Raji (cell line): ENCODE data around the gene ATOH7.

Experiments
- POLR2A ChIP-seq: IDR thresholded peaks from 2 replicates; pipeline ENCODE4 v1.6.1; 2011; ENCODE audit warnings: low read depth, low read length, control low read depth; ENCODE audit not compliant: insufficient read depth

ATOH7 gene

GRCh38 chr10:68196701-68197100 is 35.2 kb downstream of the ATOH7 start:
- TF ChIP-seq POLR2A: no peak

- no peak for TF ChIP-seq POLR2A
Observed at GRCh38 chr10:68194290-68194689, 37.6 kb downstream of the ATOH7 start.

- TF ChIP-seq POLR2A: no peak
Observed at GRCh38 chr10:68192113-68192512, 39.8 kb downstream of the ATOH7 start.

- no peak for TF ChIP-seq POLR2A
Observed at GRCh38 chr10:68188835-68189234, 43.1 kb downstream of the ATOH7 start.

- no peak for TF ChIP-seq POLR2A
Observed at GRCh38 chr10:68185085-68185484, 46.8 kb downstream of the ATOH7 start.

- no peak for TF ChIP-seq POLR2A
Observed at GRCh38 chr10:68184546-68184945, 47.4 kb downstream of the ATOH7 start.
